Nephron (organoid): ENCODE data around the gene NDC1.
"Not testable (repeated sequence)": the region's sequence is repeated elsewhere in the genome, so short reads cannot be mapped to it uniquely, and the experiment has no call there.

Source experiments
- H3K27ac Mint-ChIP-seq, 3 experiments: 2 replicates each; pipeline ENCODE4 v1.8.0; 2020; ENCODE audit warnings: mixed read lengths in 3 of 3, mild to moderate bottlenecking in 2 of 3, moderate library complexity in 1 of 3
- H3K27me3 Mint-ChIP-seq: 2 replicates; pipeline ENCODE4 v1.8.0; 2021; ENCODE audit warnings: low read depth, mild to moderate bottlenecking, moderate library complexity, mixed read lengths
- H3K36me3 Mint-ChIP-seq: 2 replicates; pipeline ENCODE4 v1.8.0; 2020; ENCODE audit warnings: low read depth, mixed read lengths
- H3K4me1 Mint-ChIP-seq: 2 replicates; pipeline ENCODE4 v1.8.0; 2020; ENCODE audit warnings: mixed read lengths
- H3K4me3 Mint-ChIP-seq, 3 experiments: 2 replicates each; pipeline ENCODE4 v1.8.0; 2020; ENCODE audit warnings: mild to moderate bottlenecking in 3 of 3, mixed read lengths in 3 of 3, moderate library complexity in 2 of 3
- H3K9me3 Mint-ChIP-seq: 2 replicates; pipeline ENCODE4 v1.8.0; 2020; ENCODE audit warnings: mixed read lengths
- TF ChIP-seq, protein P1 (sequence below), 3 experiments: fragments of 200-600 bp; sonication (generic); IDR thresholded peaks; one replicate each; pipeline ENCODE4 v1.5.0; 2021; ENCODE audit warnings: antibody characterized with exemption in 3 of 3; ENCODE audit not compliant: unreplicated experiment in 3 of 3

NDC1 gene

GRCh38 chr1:53769184-53769583, 68.9 kb downstream of the NDC1 start:
- no peak overlapping the region for H3K27ac Mint-ChIP-seq
- TF ChIP-seq, protein P1, sequence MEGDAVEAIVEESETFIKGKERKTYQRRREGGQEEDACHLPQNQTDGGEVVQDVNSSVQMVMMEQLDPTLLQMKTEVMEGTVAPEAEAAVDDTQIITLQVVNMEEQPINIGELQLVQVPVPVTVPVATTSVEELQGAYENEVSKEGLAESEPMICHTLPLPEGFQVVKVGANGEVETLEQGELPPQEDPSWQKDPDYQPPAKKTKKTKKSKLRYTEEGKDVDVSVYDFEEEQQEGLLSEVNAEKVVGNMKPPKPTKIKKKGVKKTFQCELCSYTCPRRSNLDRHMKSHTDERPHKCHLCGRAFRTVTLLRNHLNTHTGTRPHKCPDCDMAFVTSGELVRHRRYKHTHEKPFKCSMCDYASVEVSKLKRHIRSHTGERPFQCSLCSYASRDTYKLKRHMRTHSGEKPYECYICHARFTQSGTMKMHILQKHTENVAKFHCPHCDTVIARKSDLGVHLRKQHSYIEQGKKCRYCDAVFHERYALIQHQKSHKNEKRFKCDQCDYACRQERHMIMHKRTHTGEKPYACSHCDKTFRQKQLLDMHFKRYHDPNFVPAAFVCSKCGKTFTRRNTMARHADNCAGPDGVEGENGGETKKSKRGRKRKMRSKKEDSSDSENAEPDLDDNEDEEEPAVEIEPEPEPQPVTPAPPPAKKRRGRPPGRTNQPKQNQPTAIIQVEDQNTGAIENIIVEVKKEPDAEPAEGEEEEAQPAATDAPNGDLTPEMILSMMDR (IDR thresholded peaks at IDR 0.05; ENCODE audit: unreplicated experiment in 3 of 3) = no peak
- no peaks in the 10 kb centered on the region for H3K27me3 Mint-ChIP-seq
- no peak overlapping the region for H3K4me3 Mint-ChIP-seq
- peaks cover 6% of the 10 kb centered on the region for H3K36me3 Mint-ChIP-seq
- no peaks in the 10 kb centered on the region for H3K4me1 Mint-ChIP-seq
- no peaks in the 10 kb centered on the region for H3K9me3 Mint-ChIP-seq

- H3K36me3 Mint-ChIP-seq = peaks cover 9% of the 10 kb centered on the region
- H3K4me1 Mint-ChIP-seq = no peaks in the 10 kb centered on the region
- no peak overlapping the region for H3K4me3 Mint-ChIP-seq
- TF ChIP-seq, protein P1 (IDR thresholded peaks at IDR 0.05; ENCODE audit: unreplicated experiment in 3 of 3) = no peak
- H3K27me3 Mint-ChIP-seq = no peaks in the 10 kb centered on the region
- no peak overlapping the region for H3K27ac Mint-ChIP-seq
- no peaks in the 10 kb centered on the region for H3K9me3 Mint-ChIP-seq
Observed at GRCh38 chr1:53766831-53767405, 71.2 kb downstream of the NDC1 start.

DNA sequence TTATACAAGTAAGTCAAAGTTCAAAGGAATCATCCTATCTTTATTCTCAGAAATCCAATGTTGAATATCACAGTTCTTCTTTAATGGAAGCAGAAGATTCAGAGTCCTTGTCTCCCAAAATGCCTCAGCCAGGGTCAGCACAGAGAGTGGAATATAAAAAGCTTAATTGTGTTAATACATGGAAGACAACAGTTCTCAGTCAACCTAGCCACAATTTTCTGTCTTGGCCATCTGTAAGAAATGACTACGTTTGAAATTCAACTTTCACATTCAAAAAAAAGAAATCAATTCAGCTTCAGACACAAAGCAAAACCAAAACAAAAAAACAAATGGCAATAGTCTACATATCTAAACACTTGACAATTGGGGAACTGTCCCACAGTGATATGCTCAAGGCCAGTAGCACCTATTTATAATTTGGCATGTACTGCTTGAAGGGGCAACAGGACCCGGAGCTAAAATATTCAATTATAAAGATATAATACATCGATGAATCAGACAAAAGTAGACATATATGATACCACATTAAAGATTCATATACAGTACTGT, 71.8 kb downstream of the NDC1 start:
- peaks cover 10% of the 10 kb centered on the region for H3K36me3 Mint-ChIP-seq
- H3K27ac Mint-ChIP-seq = no peak overlapping the region

GRCh38 chr1:53765657-53766056, 72.4 kb downstream of the NDC1 start:
- Mint-ChIP-seq H3K27ac (peak overlapping the region in 1 of 3 experiments; percentile 40), H3K27me3 (no peaks in the 10 kb centered on the region), H3K4me1 (no peaks in the 10 kb centered on the region), H3K36me3 (peaks cover 4% of the 10 kb centered on the region), H3K4me3 (no peak overlapping the region), H3K9me3 (no peaks in the 10 kb centered on the region)
- TF ChIP-seq, protein P1 (IDR thresholded peaks at IDR 0.05; ENCODE audit: unreplicated experiment in 3 of 3) = no peak

More for the DNA sequence above, 71.8 kb downstream of the NDC1 start:
- no peaks in the 10 kb centered on the region for H3K9me3 Mint-ChIP-seq
- TF ChIP-seq, protein P1 (IDR thresholded peaks at IDR 0.05; ENCODE audit: unreplicated experiment in 3 of 3) = no peak
- no peak overlapping the region for H3K4me3 Mint-ChIP-seq
- H3K4me1 Mint-ChIP-seq = no peaks in the 10 kb centered on the region
- H3K27me3 Mint-ChIP-seq = no peaks in the 10 kb centered on the region

- no peaks in the 10 kb centered on the region for H3K9me3 Mint-ChIP-seq
- peaks cover 4% of the 10 kb centered on the region for H3K36me3 Mint-ChIP-seq
- H3K27me3 Mint-ChIP-seq = no peaks in the 10 kb centered on the region
- TF ChIP-seq, protein P1 (IDR thresholded peaks at IDR 0.05; ENCODE audit: unreplicated experiment in 3 of 3) = no peak
- H3K27ac Mint-ChIP-seq = no peak overlapping the region
- H3K4me3 Mint-ChIP-seq = no peak overlapping the region
- no peaks in the 10 kb centered on the region for H3K4me1 Mint-ChIP-seq
Observed at GRCh38 chr1:53763911-53764310, 74.2 kb downstream of the NDC1 start.

- H3K36me3 Mint-ChIP-seq = peaks cover 4% of the 10 kb centered on the region
- no peaks in the 10 kb centered on the region for H3K27me3 Mint-ChIP-seq
- no peak overlapping the region for H3K4me3 Mint-ChIP-seq
- no peak overlapping the region for H3K27ac Mint-ChIP-seq
- no peaks in the 10 kb centered on the region for H3K9me3 Mint-ChIP-seq
- TF ChIP-seq, protein P1 (IDR thresholded peaks at IDR 0.05; ENCODE audit: unreplicated experiment in 3 of 3) = no peak
- no peaks in the 10 kb centered on the region for H3K4me1 Mint-ChIP-seq
Observed at GRCh38 chr1:53763461-53763860, 74.6 kb downstream of the NDC1 start.

GRCh38 chr1:53760497-53760896, 77.6 kb downstream of the NDC1 start:
- H3K27ac Mint-ChIP-seq, H3K4me1 Mint-ChIP-seq, H3K4me3 Mint-ChIP-seq, H3K9me3 Mint-ChIP-seq, H3K36me3 Mint-ChIP-seq, H3K27me3 Mint-ChIP-seq: not testable (repeated sequence)
